ENCODE data around the gene KRTAP20-2. TPM values are rescaled to one million over a fixed set of nuclear protein-coding genes. Genes with fewer than 3 reads are reported as not detected.

KRTAP20-2 gene
- total RNA-seq, 4 donors from 2014 or later: not detected

GRCh38 chr21:30620080-30620479, 14.9 kb upstream of the KRTAP20-2 start:
- H3K9me3 ChIP-seq: peaks cover 0 to 3% (median 0%) of the 10 kb centered on the region in 4 donors
- DNase-seq (ENCODE audit: low spot score in 2 of 2): no peak
- no peaks in the 10 kb centered on the region for H3K36me3 ChIP-seq
- H3K4me1 ChIP-seq: no peaks in the 10 kb centered on the region
- H3K27ac ChIP-seq: no peak overlapping the region
- H3K4me3 ChIP-seq: no peak overlapping the region
- no peaks in the 10 kb centered on the region for H3K27me3 ChIP-seq
- TF ChIP-seq POLR2A (IDR thresholded peaks at IDR 0.05) (no peak), EP300 (IDR thresholded peaks at IDR 0.05) (no peak), CTCF (IDR thresholded peaks at IDR 0.05) (no peak)

GRCh38 chr21:30620522-30620921, 14.5 kb upstream of the KRTAP20-2 start, which contains the start of gene KRTAP20-4:
KRTAP20-4 (plus strand) TSS chr21:30620627.
- Histone ChIP-seq H3K36me3 (no peaks in the 10 kb centered on the region), H3K9me3 (peaks cover 0 to 7% (median 0%) of the 10 kb centered on the region in 4 donors), H3K4me1 (no peaks in the 10 kb centered on the region), H3K27me3 (no peaks in the 10 kb centered on the region), H3K4me3 (no peak within 1 kb of the TSS), H3K27ac (no peak within 1 kb of the TSS)
- WGBS, 2 donors: 79 to 83% methylated on average over 3 of the region's 3 CpGs
- TF ChIP-seq EP300 (IDR thresholded peaks at IDR 0.05) (no peak), CTCF (IDR thresholded peaks at IDR 0.05) (no peak), POLR2A (IDR thresholded peaks at IDR 0.05) (no peak)
- DNase-seq (ENCODE audit: low spot score in 2 of 2): no peak

DNA sequence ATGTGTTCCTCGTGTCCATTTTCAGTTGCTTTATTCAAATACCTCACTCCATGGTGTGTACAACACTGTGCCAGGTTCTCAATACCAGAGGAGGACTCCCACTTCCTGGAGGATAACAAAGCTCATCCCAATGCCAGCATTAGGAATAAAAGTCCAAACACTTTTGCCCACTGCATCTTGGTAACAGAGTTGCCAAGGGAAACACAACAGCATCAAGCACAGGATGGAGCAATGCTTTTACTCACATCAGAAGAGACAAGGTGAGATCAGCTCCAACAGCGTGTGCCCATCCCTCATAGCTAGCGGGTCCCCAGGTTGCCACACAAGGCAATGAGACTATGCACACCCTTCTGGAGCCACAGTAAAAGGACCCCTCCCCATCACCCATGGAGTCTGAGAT, 11.6 kb upstream of the KRTAP20-2 start:
- Histone ChIP-seq H3K36me3 (no peaks in the 10 kb centered on the region), H3K9me3 (peaks cover 0 to 8% (median 0%) of the 10 kb centered on the region in 4 donors), H3K27ac (no peak overlapping the region), H3K4me3 (no peak overlapping the region), H3K4me1 (no peaks in the 10 kb centered on the region), H3K27me3 (no peaks in the 10 kb centered on the region)
- TF ChIP-seq POLR2A (IDR thresholded peaks at IDR 0.05) (no peak), CTCF (IDR thresholded peaks at IDR 0.05) (no peak), EP300 (IDR thresholded peaks at IDR 0.05) (no peak)
- 91 to 92% methylated on average over 3 of the region's 3 CpGs for WGBS, 2 donors
- DNase-seq (ENCODE audit: low spot score in 2 of 2): no peak

DNA sequence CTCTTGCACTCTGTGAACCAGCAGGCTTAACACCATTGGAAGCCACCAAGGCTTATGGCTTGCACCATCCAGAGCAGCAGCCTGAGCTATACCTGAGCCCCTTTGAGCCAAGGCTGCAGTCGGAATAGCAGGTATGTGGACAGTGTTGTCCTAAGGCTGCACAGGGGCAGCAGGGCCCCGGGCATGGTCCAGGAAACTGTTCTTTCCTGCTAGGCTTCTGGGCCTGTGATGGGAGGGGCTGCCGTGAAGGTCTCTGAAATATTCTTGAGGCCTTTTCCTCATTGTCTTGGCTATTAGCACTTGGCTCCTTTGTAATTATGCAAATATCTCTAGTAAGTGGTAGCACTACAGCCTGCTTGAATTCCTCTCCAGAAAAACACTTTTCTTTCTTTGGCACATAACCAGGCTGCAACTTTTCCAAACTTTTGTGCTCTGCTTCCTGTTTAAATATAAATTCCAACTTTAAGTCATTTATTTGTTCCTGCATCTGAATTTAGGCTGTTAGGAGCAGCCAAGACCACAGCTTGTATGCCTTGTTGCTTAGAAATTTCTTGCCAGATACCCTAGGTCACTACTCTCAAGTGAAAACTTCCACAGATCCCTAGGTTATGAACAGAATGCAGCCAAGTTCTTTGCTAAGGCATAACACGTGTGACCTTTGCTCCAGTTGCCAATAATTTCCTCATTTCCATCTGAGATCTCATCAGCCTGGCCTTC, 9.4 kb upstream of the KRTAP20-2 start:
- 65 to 77% methylated on average over 3 to 4 of the region's 4 CpGs for WGBS, 2 donors
- H3K27ac ChIP-seq: no peak overlapping the region

More for the DNA sequence above, 9.4 kb upstream of the KRTAP20-2 start:
- Histone ChIP-seq H3K27me3 (no peaks in the 10 kb centered on the region), H3K4me3 (no peak overlapping the region), H3K4me1 (no peaks in the 10 kb centered on the region), H3K9me3 (peaks cover 0 to 8% (median 0%) of the 10 kb centered on the region in 4 donors), H3K36me3 (no peaks in the 10 kb centered on the region)
- no peak for TF ChIP-seq EP300 (IDR thresholded peaks at IDR 0.05)
- no peak for TF ChIP-seq POLR2A (IDR thresholded peaks at IDR 0.05)
- no peak for TF ChIP-seq CTCF (IDR thresholded peaks at IDR 0.05)
- peak in 1 of 2 donors; percentile 16 for DNase-seq (ENCODE audit: low spot score in 2 of 2)

Measured in tibial nerve (tissue), 4 donors.